IPS-18c (cell line): ENCODE results near the gene LMCD1.

Experiments
- H3K4me3 ChIP-seq: 2 replicates; pipeline ENCODE4 v1.7.0; 2013; ENCODE audit warnings: low read depth, mild to moderate bottlenecking, low read length, moderate library complexity; ENCODE audit not compliant: insufficient read depth
- H3K9me3 ChIP-seq: one replicate; pipeline ENCODE4 v1.6.1; 2013; ENCODE audit warnings: mild to moderate bottlenecking, low read length, moderate library complexity; ENCODE audit not compliant: control insufficient read depth, insufficient read depth

The LMCD1 gene

GRCh38 chr3:8494327-8494726 is 7.3 kb upstream of the LMCD1 start:
- H3K9me3 ChIP-seq = no peaks in the 10 kb centered on the region

DNA sequence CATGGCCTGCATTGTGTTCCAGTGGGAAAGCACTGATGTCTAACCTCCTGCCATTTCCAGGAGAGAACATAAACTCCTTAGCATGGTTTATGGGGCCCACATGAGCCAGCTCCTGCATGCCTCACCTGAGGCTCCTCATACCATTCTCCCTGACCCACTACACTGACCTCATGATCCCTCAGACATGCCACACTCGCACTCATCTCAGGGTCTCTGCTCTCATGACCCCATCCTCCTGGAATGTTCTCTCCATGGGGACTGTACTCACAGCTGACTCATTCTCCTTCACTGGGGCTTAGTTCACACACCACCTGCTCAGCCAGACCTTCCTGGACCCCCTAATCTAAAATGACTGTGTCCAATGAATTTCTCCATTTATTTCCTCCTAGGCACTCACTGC is 4.0 kb upstream of the LMCD1 start:
- Histone ChIP-seq H3K4me3 (no peak overlapping the region), H3K9me3 (no peaks in the 10 kb centered on the region)

More at GRCh38 chr3:8494327-8494726, 7.3 kb upstream of the LMCD1 start:
- no peak overlapping the region for H3K4me3 ChIP-seq

- Histone ChIP-seq H3K4me3 (no peak overlapping the region), H3K9me3 (no peaks in the 10 kb centered on the region)
Observed at GRCh38 chr3:8499181-8499611, 2.4 kb upstream of the LMCD1 start.

- no peaks in the 10 kb centered on the region for H3K9me3 ChIP-seq
- H3K4me3 ChIP-seq = 0 out of 2 replicates have a peak overlapping the region, but pooled peaks have one; percentile 0
Observed at GRCh38 chr3:8500319-8500988, 1.2 kb upstream of the LMCD1 start.

GRCh38 chr3:8500989-8501370 is 643 bp upstream of the LMCD1 start:
- peak overlapping the region; percentile 45; the same call in 1 of the 2 replicates for H3K4me3 ChIP-seq

GRCh38 chr3:8503461-8503860 is 1.8 kb downstream of the LMCD1 start:
- H3K4me3 ChIP-seq = no peak overlapping the region
- no peaks in the 10 kb centered on the region for H3K9me3 ChIP-seq

More at GRCh38 chr3:8500989-8501370, 643 bp upstream of the LMCD1 start:
- H3K9me3 ChIP-seq = no peaks in the 10 kb centered on the region

GRCh38 chr3:8503871-8504610 is 2.4 kb downstream of the LMCD1 start:
- no peak overlapping the region for H3K4me3 ChIP-seq
- no peaks in the 10 kb centered on the region for H3K9me3 ChIP-seq

DNA sequence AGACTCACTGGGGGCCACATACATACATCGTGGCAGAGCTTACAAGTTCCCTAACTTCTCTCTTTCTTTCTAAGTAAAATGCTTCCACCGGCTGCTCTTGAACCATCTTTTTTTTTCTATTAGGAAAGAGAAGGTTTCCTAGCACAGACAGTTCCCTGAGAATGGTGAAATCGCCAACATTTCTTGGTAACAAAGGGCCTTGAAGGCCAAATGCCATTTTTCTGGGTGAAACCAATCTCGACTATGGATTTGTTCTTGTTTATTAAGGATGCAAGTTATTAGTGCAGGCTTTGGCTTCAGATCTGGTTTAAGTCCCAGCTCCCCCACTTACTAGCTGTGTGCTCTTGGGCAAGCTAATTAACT is 3.0 kb downstream of the LMCD1 start:
- Histone ChIP-seq H3K9me3 (no peaks in the 10 kb centered on the region), H3K4me3 (no peak overlapping the region)

- Histone ChIP-seq H3K9me3 (no peaks in the 10 kb centered on the region), H3K4me3 (no peak overlapping the region)
Observed at GRCh38 chr3:8505621-8506020, 4.0 kb downstream of the LMCD1 start.

DNA sequence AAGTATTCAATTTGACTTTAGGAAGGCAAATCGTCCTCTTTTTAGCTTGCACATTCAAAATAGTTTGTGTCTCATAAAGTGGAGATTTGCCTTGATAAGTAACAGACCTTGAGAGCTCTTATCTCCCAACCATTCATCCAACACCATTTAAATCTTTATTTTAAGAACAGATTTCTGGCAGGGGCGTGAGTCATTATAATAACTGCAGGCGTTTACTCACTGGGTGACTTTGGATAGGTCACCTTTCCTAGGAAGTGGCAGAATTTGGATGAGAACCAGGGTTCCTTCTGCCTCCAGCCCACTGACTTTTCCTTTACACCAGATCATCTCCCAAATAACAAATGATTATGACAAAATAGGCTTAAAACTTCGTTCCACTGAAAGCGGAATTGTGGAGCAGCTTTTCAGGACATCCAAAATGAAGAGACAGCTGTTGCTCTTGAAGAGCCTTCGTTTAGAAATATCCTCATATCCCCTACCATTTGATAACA is 5.0 kb downstream of the LMCD1 start:
- Histone ChIP-seq H3K9me3 (no peaks in the 10 kb centered on the region), H3K4me3 (no peak overlapping the region)

DNA sequence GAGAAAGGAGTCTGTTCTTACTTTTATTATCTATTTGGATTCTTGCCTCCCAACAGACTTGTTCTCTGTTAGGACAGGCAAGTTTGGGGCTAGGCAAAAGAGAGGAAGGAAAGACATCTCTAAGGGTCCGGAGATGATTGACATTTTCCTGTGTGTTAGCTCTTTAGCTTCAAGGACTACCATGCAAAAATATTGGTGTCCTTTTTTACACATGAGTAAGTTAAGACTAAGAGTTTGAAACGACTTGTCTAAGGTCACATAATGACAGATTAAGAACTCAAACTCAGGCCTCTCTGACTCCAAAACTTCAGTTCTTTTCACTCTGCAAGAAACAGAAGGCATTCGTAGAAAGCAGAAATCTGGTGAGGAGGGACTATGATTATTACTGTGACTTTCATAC is 5.9 kb downstream of the LMCD1 start:
- Histone ChIP-seq H3K4me3 (no peak overlapping the region), H3K9me3 (no peaks in the 10 kb centered on the region)

- H3K4me3 ChIP-seq = no peak overlapping the region
- no peaks in the 10 kb centered on the region for H3K9me3 ChIP-seq
Observed at GRCh38 chr3:8509961-8510360, 8.3 kb downstream of the LMCD1 start.

- Histone ChIP-seq H3K9me3 (no peaks in the 10 kb centered on the region), H3K4me3 (no peak overlapping the region)
Observed at GRCh38 chr3:8512234-8512633, 10.6 kb downstream of the LMCD1 start.

DNA sequence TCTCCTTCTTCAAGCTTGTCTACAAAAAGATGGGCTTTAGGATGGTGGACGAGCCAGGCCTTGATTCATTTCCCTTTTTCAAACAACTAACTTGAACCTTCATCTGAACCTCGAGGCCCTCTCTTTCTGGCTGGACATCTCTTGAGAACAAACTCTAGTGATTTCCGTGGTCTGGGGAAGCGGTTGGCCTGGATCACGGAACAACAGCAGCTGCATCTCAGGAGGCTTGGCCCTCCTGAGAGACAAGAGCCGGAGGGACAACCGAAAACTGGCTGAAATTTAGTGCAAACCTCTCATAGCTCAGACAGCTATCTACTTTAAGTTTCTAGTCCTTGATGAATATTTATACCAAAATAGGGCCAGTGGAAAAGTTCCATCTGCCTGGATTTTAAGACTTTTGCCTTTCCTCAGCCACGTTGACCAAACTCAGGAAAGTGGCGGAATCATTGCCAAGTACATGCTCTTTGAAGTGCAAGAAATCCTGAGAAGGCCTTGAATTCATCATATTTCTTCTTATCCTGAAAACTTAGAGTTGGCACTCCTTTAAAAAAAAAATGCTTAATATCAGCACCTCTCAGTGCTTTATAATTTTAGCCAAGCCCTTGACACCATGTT is 14.5 kb downstream of the LMCD1 start:
- Histone ChIP-seq H3K4me3 (no peak overlapping the region), H3K9me3 (no peaks in the 10 kb centered on the region)

DNA sequence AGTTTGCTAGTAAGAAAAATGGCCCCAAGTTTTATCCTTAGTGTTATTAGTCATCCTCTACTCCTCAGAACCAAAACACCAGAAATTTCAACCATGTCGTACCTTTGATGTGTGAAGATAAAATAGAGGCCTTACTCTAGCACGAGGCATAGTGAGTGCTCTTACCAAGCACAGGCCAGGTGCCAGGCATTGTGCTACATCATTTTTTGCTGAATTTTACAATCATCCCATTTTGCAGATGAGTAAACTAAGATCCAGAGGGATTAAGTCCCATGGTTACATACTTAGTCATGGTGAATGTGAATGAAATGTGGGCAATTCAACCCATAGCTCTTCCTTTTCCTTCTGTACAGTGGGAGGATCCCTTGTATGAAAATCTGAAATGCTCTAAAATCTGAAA is 15.2 kb downstream of the LMCD1 start:
- Histone ChIP-seq H3K9me3 (no peaks in the 10 kb centered on the region), H3K4me3 (no peak overlapping the region)

DNA sequence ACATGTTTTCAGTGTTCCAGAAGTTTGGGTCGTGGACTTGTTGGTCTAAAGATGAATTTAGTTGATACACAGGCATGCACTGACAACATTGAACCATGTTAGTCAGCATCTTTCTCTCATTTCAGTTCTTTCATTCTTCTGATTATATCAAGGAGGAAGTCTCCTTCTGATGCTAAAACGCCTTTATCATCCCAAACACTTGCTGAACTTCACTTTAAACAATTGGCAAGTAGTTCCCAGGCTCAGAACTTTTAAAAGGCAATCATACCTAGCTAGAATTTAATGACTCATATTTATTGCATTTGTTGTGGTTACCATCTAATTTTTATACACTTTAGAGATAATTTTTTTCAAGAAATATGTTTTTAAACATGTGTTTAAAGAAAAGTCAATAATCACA is 15.9 kb downstream of the LMCD1 start:
- H3K4me3 ChIP-seq = no peak overlapping the region
- H3K9me3 ChIP-seq = no peaks in the 10 kb centered on the region

GRCh38 chr3:8518138-8518537 is 16.5 kb downstream of the LMCD1 start:
- Histone ChIP-seq H3K4me3 (no peak overlapping the region), H3K9me3 (no peaks in the 10 kb centered on the region)

- H3K4me3 ChIP-seq = no peak overlapping the region
- H3K9me3 ChIP-seq = no peaks in the 10 kb centered on the region
Observed at GRCh38 chr3:8519156-8519555, 17.5 kb downstream of the LMCD1 start.
